Activated naive CD8-positive, alpha-beta T cell treated with anti-CD3 and anti-CD28 coated beads for 36 hours (primary cell): ENCODE measurements around the gene AGPAT3. TPM values are rescaled to one million over a fixed set of nuclear protein-coding genes. Genes with fewer than 3 reads are reported as not detected.

ENCODE experiments used
- DNase-seq: peaks from one replicate; pipeline ENCODE4 v3.0.0; 2021
- H3K27ac Mint-ChIP-seq: one replicate; pipeline ENCODE4 v1.8.0; 2022; ENCODE audit warnings: mild to moderate bottlenecking, moderate library complexity, mixed read lengths
- H3K27me3 Mint-ChIP-seq: one replicate; pipeline ENCODE4 v1.8.0; 2022; ENCODE audit warnings: mild to moderate bottlenecking, mixed read lengths
- H3K36me3 Mint-ChIP-seq: one replicate; pipeline ENCODE4 v1.8.0; 2021; ENCODE audit warnings: mild to moderate bottlenecking, mixed read lengths
- H3K4me1 Mint-ChIP-seq: one replicate; pipeline ENCODE4 v1.8.0; 2021; ENCODE audit warnings: mixed read lengths
- H3K4me3 Mint-ChIP-seq: one replicate; pipeline ENCODE4 v1.8.0; 2022; ENCODE audit warnings: mild to moderate bottlenecking, moderate library complexity, mixed read lengths
- H3K9me3 Mint-ChIP-seq: one replicate; pipeline ENCODE4 v1.8.0; 2022; ENCODE audit warnings: mixed read lengths
- total RNA-seq, 2 experiments: library from RNA; stranded (reverse); gene quantifications; one replicate each; pipeline ENCODE4 v1.2.3, GENCODE V29; 2021

Gene AGPAT3
- total RNA-seq, 2 experiments from 2014 or later, result 61.2 to 66.0 TPM

DNA sequence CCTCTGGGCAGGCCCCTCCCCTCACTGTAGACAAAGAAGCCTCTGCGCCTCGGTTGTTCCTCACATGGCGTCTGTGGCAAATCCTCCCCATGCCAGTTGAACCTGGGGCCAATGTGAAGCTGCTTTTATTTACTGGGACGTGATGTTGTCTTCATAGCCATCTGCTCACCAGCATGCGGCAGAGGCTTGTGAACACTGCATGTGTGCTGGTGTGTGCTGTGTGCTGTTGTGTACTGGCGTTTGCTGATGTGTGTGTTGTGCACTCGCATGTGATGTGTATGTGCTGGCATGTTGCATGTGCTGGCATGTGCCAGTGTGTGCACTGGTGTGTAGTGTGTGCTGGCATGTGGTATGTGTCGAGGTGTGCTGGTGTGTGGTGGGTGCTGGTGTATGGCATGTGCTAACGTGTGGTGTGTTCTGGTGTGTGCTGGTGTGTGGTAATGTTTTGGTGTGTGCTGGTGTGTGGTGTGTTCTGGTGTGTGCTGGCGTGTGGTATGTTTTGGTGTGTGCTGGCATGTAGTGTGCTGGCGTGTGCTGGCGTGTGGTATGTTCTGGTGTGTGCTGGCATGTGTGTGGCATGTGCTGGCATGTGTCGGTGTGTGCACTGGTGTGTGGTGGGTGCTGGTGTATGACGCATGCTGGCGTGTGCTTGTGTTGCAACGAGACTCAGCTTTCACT, 109.9 kb downstream of the AGPAT3 start:
- H3K27me3 Mint-ChIP-seq, result no peaks in the 10 kb centered on the region
- H3K4me1 Mint-ChIP-seq, result peaks cover 6% of the 10 kb centered on the region
- H3K9me3 Mint-ChIP-seq, result no peaks in the 10 kb centered on the region
- H3K36me3 Mint-ChIP-seq, result peaks cover 5% of the 10 kb centered on the region
- no peak for DNase-seq
- H3K4me3 Mint-ChIP-seq, result no peak overlapping the region
- H3K27ac Mint-ChIP-seq, result no peak overlapping the region

DNA sequence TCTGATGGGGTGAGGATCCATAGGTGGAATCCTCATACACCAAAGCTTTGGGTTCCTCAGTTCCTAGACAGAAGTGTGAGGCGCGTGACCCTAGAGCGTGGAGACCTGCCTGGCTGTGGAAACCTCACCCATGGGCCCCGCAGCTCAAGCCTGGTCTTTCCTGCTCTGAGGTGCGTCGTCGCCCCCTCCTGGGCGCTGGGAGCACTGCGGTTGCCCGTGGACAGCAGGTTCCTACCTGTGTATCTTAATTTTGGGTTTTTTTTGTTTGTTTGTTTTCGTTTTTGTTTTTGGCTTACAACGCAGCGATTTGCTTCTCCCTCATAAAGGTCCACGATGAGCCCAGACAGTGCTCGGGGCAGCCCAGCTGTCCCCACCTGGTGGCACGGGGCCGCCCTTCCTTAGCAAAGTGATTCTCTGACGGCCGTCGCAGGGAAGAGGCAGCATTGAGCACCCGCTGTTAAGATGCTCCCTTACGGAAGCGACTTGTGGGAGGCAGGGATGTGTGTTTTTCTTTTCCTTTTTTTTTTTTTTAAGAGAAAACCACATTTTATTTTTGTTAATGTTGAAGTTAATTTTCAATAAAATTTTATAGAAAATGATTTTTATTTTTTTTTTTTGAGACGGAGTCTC, 110.6 kb downstream of the AGPAT3 start:
- Mint-ChIP-seq H3K4me1 (peaks cover 6% of the 10 kb centered on the region), H3K36me3 (peaks cover 5% of the 10 kb centered on the region)

DNA sequence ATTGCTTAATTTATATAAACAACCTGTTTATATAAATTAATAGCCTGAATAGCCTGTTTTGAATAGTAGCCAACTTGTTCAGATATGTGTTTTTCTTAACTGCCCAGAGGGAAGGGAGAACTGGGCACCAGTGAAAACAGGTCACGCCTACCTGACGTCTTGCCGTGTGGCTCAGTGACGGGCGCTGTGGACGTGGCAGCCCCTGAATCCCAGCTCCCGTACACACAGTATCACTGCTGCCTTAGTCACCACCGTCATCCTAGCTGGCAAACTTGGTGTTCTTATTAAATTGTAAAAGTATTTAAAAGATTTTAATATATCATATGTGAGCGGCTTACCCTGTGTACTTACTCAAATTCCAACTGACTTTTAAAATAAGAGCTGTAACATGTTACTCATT, 111.6 kb downstream of the AGPAT3 start:
- Mint-ChIP-seq H3K27ac (no peak overlapping the region), H3K4me3 (no peak overlapping the region), H3K4me1 (peaks cover 6% of the 10 kb centered on the region), H3K9me3 (no peaks in the 10 kb centered on the region), H3K27me3 (no peaks in the 10 kb centered on the region), H3K36me3 (peaks cover 5% of the 10 kb centered on the region)
- DNase-seq, result no peak

More for the DNA sequence above, 110.6 kb downstream of the AGPAT3 start:
- no peak overlapping the region for H3K4me3 Mint-ChIP-seq
- H3K27me3 Mint-ChIP-seq, result no peaks in the 10 kb centered on the region
- H3K9me3 Mint-ChIP-seq, result no peaks in the 10 kb centered on the region
- DNase-seq, result peak; percentile 82
- H3K27ac Mint-ChIP-seq, result no peak overlapping the region

DNA sequence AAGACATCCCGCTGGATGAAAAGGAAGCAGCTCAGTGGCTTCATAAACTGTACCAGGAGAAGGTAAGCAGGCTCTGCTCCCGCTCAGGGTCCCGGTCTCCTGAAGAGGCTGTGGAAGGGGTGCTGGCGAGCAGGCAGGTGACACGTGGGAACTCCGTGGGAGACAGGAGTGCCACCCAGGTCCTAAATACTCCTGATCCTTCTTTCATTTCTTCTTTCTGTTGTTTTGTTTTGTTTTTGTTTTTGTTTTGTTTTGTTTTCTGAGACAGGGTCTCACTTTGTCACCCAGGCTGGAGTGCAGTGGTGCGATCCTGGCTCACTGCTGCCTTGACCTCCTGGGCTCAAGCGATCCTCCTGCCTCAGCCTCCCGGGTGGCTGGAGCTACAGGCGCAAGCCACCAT, 113.0 kb downstream of the AGPAT3 start:
- Mint-ChIP-seq H3K4me3 (no peak overlapping the region), H3K27ac (no peak overlapping the region), H3K27me3 (no peaks in the 10 kb centered on the region), H3K36me3 (peaks cover 5% of the 10 kb centered on the region), H3K4me1 (peaks cover 11% of the 10 kb centered on the region), H3K9me3 (no peaks in the 10 kb centered on the region)
- no peak for DNase-seq

DNA sequence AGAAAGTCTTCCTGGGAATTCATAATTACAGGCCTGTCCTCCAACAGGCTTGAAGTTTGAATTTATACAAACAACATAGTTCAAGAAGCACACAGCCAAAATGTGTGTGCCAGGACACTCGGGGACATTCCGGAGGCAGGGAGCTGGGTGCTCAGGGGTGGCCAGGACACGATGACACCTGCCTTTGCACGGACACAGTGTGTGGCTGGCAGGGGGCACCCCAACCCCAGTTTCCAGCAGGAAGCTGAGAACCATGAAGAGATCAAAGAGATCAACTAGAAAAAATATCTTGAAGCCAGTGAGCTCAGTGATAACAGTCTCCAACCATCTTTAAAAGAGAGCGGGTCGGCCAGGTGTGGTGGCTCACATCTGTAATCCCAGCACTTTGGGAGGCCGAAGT, 114.6 kb downstream of the AGPAT3 start:
- H3K27ac Mint-ChIP-seq, result no peak overlapping the region
- no peak overlapping the region for H3K4me3 Mint-ChIP-seq
- peaks cover 5% of the 10 kb centered on the region for H3K36me3 Mint-ChIP-seq
- no peaks in the 10 kb centered on the region for H3K27me3 Mint-ChIP-seq
- peaks cover 18% of the 10 kb centered on the region for H3K4me1 Mint-ChIP-seq
- H3K9me3 Mint-ChIP-seq, result no peaks in the 10 kb centered on the region
- no peak for DNase-seq

DNA sequence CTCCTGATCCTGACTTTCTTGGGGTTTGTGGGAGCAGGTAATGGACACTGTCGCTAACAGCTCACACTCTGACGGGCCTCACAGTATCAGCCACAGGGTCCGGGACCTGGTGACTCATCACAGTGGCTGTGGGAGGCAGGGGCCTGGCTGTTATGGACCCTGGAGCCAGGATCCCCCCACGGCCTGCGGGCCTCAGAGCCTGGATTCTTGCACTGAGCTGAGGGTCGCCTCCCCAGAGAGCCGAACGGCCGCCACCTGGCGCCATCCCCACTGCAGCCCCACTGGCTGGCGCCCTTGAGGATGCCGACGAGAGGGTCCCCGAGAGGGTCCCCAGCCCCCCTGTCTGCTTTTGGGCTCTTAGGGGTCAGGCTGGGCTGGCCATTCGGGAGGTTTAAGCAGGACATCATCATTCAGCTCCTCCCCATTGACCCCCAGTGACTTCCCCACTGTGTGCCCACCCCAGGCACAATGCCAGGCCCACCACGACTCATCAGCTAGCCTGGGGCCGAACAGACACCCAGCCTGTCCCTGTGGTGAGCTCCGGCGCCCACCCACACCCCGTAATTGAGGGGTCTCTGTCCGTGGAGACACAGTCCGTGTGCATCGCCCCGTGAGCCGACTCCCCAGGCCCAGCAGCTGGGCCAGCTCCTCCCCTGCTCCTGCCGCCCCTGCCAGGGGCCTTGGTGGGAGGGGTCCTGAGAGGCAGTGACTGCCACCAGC, 116.3 kb downstream of the AGPAT3 start:
- no peak overlapping the region for H3K4me3 Mint-ChIP-seq
- no peaks in the 10 kb centered on the region for H3K27me3 Mint-ChIP-seq
- H3K27ac Mint-ChIP-seq, result no peak overlapping the region
- peaks cover 5% of the 10 kb centered on the region for H3K36me3 Mint-ChIP-seq
- DNase-seq, result no peak
- peaks cover 21% of the 10 kb centered on the region for H3K4me1 Mint-ChIP-seq
- H3K9me3 Mint-ChIP-seq, result no peaks in the 10 kb centered on the region

DNA sequence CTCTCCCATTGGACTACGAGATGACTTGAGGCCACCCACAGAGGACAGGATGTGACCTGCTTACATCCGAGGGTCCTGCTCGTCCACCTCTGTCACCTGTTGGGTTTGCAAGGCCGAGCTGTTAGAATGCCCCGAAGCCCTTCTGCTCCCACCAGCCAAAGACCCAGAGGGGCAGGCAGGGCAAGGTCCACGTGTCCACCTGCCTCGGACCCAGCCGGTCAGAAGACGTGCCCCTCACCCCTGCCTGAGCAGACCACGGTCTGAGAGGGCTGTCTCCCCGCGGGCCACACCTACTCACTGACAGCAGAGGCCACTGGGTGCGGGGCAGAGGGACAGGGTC, 116.8 kb downstream of the AGPAT3 start:
- no peak overlapping the region for H3K27ac Mint-ChIP-seq
- no peaks in the 10 kb centered on the region for H3K27me3 Mint-ChIP-seq
- peaks cover 5% of the 10 kb centered on the region for H3K36me3 Mint-ChIP-seq
- DNase-seq, result no peak
- H3K4me3 Mint-ChIP-seq, result no peak overlapping the region
- no peaks in the 10 kb centered on the region for H3K9me3 Mint-ChIP-seq
- H3K4me1 Mint-ChIP-seq, result peaks cover 25% of the 10 kb centered on the region

DNA sequence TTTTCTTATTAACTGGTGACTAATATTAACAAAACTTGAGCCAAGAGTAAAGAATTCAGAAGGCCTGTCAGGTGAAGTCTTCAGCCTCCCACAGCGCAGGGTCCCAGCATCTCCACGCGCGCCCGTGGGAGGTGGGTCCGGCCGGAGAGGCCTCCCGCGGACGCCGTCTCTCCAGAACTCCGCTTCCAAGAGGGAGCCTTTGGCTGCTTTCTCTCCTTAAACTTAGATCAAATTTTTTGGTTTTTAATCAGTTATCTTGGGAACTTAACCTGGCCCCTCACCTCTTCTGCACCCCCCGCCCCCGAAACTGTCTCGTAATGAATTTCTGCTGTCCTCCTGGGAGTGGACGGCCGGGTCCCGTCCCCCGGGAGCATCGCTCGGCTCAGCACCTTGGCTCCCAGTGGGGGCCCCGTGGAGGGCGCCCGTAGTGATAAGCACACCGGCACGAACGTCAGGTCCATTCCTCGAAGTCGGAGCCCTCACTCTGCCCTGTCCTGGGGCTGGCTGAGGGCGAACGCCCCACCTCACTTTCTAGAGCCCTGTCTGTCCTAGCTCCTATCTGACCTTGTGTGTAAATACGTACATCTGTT, 117.6 kb downstream of the AGPAT3 start:
- no peak overlapping the region for H3K4me3 Mint-ChIP-seq
- H3K4me1 Mint-ChIP-seq, result peaks cover 25% of the 10 kb centered on the region
- no peaks in the 10 kb centered on the region for H3K27me3 Mint-ChIP-seq
- H3K27ac Mint-ChIP-seq, result peak overlapping the region; percentile 72
- no peaks in the 10 kb centered on the region for H3K9me3 Mint-ChIP-seq
- peaks cover 5% of the 10 kb centered on the region for H3K36me3 Mint-ChIP-seq
- no peak for DNase-seq

DNA sequence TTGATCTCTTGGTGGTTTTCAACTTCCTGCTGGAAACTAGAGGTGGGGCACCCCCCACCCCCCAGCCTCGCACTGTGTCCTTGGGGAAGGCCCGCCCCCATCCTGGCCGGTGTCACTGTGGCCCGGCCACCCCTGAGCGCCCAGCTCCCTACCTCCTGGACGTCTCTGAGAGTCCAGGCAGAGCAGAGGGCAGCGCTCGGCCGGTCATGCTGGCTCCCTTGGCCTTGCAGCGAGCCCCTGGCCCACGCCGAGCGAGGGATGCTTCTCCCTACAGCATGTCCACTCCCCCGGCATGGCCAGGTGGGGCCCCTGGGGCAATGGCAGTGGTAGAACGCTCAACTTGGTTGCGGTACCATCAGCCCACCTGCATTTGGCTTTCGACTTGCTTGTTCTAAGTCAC, 118.4 kb downstream of the AGPAT3 start:
- H3K4me1 Mint-ChIP-seq, result peaks cover 25% of the 10 kb centered on the region
- no peak overlapping the region for H3K4me3 Mint-ChIP-seq
- no peaks in the 10 kb centered on the region for H3K27me3 Mint-ChIP-seq
- H3K27ac Mint-ChIP-seq, result peak overlapping the region; percentile 72
- DNase-seq, result no peak
- peaks cover 2% of the 10 kb centered on the region for H3K36me3 Mint-ChIP-seq
- H3K9me3 Mint-ChIP-seq, result no peaks in the 10 kb centered on the region

DNA sequence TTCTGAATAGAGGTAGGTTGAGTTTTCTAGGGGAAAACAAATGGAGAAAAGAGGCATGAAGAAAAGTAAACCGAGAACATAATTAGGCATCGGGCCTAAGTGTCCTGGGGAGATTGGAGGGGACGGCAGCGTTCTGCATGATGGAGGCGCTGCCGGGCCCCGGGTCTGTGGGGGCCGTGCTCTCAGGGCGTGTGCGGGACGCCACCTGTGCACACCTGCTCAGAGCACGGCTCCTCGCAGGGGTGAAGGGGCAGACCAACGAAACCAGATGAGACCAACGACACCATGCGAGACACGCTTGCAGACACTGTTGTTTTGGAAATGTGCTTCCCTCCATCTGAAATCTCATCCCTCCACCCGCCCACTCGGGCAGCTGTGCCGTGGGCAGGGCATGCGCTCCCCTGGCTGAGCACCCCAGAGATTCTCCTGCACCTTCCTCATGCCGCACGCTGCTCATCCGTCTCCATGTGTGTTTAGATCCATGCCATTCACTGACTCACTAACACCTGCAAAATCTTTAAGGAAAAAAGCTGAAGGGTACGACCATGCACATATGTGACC, 118.9 kb downstream of the AGPAT3 start:
- peaks cover 25% of the 10 kb centered on the region for H3K4me1 Mint-ChIP-seq
- H3K27ac Mint-ChIP-seq, result no peak overlapping the region
- H3K36me3 Mint-ChIP-seq, result no peaks in the 10 kb centered on the region
- no peak overlapping the region for H3K4me3 Mint-ChIP-seq
- no peaks in the 10 kb centered on the region for H3K27me3 Mint-ChIP-seq
- no peaks in the 10 kb centered on the region for H3K9me3 Mint-ChIP-seq
- no peak for DNase-seq

DNA sequence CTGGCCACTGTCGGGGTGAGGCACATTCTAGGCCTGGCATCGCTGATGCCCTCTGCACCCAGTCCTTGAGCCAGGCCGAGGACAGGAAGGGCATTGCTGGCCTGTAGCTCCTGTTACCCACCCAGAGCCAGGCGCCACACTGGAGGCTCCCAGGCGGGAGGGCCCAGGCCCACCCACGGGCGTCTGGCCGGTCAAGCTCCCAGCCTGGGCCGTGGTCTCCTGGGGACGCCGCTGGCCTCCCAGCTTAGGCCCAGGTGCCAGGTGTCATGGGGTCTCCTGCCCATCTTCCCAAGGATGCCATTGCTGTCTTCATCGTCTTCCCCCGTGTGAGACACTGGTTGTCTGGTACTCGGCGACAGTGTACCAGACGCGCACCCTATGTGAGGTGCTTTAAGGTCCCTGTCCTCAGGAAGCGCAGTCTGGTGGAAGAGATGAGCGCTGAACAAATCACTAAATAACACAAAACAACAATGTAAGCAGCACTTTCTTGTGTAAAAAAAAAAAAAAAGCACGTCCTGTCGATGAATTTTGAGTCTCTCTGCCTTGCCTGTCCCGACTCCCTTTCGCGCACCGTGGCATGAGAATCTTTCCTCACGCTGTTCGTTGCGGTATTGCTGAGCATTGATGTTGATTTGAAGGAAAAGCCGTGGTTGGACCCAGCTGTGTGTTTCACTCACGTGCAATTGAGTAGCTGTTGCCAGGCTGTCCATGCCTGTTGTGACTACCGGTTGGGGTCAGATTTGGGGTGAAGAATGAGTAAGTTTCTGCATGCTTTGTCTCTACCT, 120.1 kb downstream of the AGPAT3 start:
- peak overlapping the region; percentile 56 for H3K27ac Mint-ChIP-seq

DNA sequence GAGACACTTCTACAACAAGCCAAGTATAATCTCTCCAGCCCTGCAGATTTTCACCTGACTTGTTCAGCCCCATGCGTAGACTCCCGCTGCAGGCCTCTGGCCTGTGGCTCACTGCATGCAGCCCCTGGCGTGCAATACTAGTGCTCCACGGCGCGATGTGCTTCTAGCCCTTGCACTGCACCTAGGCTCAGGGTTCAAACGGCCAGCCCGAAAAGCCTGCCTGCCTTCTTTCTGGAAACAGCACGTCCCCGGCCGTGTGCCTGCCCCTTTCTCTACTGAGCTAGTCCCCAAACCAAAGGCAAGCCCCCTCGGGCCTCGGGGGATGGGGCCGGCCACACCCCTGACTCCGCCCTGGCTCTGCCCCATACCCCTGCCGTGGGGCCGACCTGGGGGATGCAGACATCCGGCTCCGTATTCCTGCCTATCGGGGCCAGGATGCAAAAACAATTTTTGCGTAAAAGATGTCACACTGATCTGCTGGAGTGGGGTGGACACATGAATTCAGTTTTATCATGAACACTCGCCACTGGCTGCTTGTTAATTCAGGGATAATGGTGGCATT, 120.7 kb downstream of the AGPAT3 start:
- Mint-ChIP-seq H3K27me3 (no peaks in the 10 kb centered on the region), H3K27ac (no peak overlapping the region), H3K4me1 (peaks cover 25% of the 10 kb centered on the region), H3K36me3 (no peaks in the 10 kb centered on the region), H3K9me3 (no peaks in the 10 kb centered on the region), H3K4me3 (peak overlapping the region; percentile 24)
- DNase-seq, result peak; percentile 18

More for the DNA sequence above, 120.1 kb downstream of the AGPAT3 start:
- H3K4me1 Mint-ChIP-seq, result peaks cover 25% of the 10 kb centered on the region
- no peaks in the 10 kb centered on the region for H3K36me3 Mint-ChIP-seq
- DNase-seq, result no peak
- no peaks in the 10 kb centered on the region for H3K9me3 Mint-ChIP-seq
- H3K27me3 Mint-ChIP-seq, result no peaks in the 10 kb centered on the region
- H3K4me3 Mint-ChIP-seq, result no peak overlapping the region

DNA sequence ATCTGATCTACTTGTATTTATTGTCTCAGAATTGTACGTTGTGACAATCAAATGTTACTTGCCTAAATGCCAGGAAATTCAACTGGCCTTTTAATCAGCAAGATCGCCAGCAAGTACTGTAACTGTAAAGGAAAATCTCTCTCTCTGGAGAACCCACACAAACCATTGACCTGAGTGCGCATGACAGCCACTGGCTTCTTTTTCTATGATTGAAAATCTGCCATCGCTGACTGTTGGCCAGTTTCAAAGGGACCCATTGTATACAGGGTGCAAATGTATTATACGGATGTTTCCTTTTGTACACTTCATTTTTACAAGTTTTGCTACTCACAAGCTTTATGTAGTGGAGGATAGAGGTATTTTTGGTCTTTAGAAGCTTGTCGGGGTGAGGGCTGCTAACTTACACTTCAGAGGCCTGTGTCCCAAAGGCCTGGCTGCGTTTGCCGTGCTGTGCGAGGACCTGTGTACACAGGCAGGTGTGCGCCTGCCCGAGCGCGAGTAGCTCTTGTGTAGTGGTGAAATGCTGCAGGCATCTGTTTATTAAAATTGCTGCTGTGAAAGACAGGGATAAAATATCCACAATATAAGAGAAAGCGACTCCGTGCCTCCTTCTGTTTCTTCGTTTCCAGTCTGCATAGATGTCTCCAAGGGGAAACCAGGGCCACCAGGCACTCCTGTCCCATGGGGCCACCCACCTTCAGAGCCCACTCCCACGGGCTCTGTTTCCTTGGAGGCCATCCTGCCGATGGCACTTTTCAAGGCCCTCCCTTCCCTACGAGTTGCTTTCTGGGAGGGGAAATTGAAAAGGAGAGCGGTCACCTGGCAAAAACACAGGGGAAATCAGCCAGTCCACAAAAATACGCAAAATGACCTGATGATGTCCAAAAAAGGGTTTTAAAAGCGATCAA, 121.8 kb downstream of the AGPAT3 start:
- Mint-ChIP-seq H3K4me1 (peaks cover 25% of the 10 kb centered on the region), H3K27me3 (no peaks in the 10 kb centered on the region), H3K36me3 (no peaks in the 10 kb centered on the region), H3K9me3 (no peaks in the 10 kb centered on the region), H3K4me3 (no peak overlapping the region), H3K27ac (no peak overlapping the region)
- DNase-seq, result no peak
